GM21390 (cell line): ENCODE measurements around the gene ATP5PB.

Experiments used
- ATAC-seq: cut with Tn5 transposase; IDR thresholded peaks from one replicate; pipeline ENCODE4 v1.9.1; 2021; ENCODE audit not compliant: unreplicated experiment

ATP5PB gene

GRCh38 chr1:111448918-111449702 lies at the start of gene ATP5PB, which contains the start of gene WDR77:
ATP5PB (plus strand) TSS chr1:111449464; CDS start chr1:111449542, 78 bp downstream.
WDR77 (minus strand) TSS chr1:111449256; CDS start chr1:111449169, 87 bp downstream.
- ATAC-seq, result peak; percentile 91

- ATAC-seq, result no peak
Observed at GRCh38 chr1:111399792-111400610, 49.3 kb upstream of the ATP5PB start.

- ATAC-seq, result no peak
Observed at GRCh38 chr1:111402083-111402482, 47.2 kb upstream of the ATP5PB start.

- ATAC-seq, result no peak
Observed at GRCh38 chr1:111404588-111404987, 44.7 kb upstream of the ATP5PB start.

- peak; percentile 96 for ATAC-seq
Observed at GRCh38 chr1:111406321-111406768, 42.9 kb upstream of the ATP5PB start.

- ATAC-seq, result no peak
Observed at GRCh38 chr1:111407301-111407700, 42.0 kb upstream of the ATP5PB start.

- ATAC-seq, result no peak
Observed at GRCh38 chr1:111412839-111413238, 36.4 kb upstream of the ATP5PB start.

GRCh38 chr1:111414756-111415155 lies 34.5 kb upstream of the ATP5PB start:
- ATAC-seq, result no peak

- no peak for ATAC-seq
Observed at GRCh38 chr1:111415461-111415860, 33.8 kb upstream of the ATP5PB start.

GRCh38 chr1:111417755-111418154 lies 31.5 kb upstream of the ATP5PB start:
- no peak for ATAC-seq

- ATAC-seq, result no peak
Observed at GRCh38 chr1:111419037-111419436, 30.2 kb upstream of the ATP5PB start.

GRCh38 chr1:111420377-111420776 lies 28.9 kb upstream of the ATP5PB start:
- ATAC-seq, result no peak

GRCh38 chr1:111422546-111423391 lies 26.5 kb upstream of the ATP5PB start:
- ATAC-seq, result no peak

- ATAC-seq, result no peak
Observed at GRCh38 chr1:111424281-111424680, 25.0 kb upstream of the ATP5PB start.

GRCh38 chr1:111436726-111437125 lies 12.5 kb upstream of the ATP5PB start:
- ATAC-seq, result no peak

- no peak for ATAC-seq
Observed at GRCh38 chr1:111439461-111440351, 9.6 kb upstream of the ATP5PB start.

- ATAC-seq, result no peak
Observed at GRCh38 chr1:111441573-111442192, 7.6 kb upstream of the ATP5PB start.

GRCh38 chr1:111442457-111442856 lies 6.8 kb upstream of the ATP5PB start:
- no peak for ATAC-seq

- no peak for ATAC-seq
Observed at GRCh38 chr1:111444031-111444430, 5.2 kb upstream of the ATP5PB start.

- ATAC-seq, result no peak
Observed at GRCh38 chr1:111446546-111446945, 2.7 kb upstream of the ATP5PB start.
